Epidermal melanocyte (primary cell): ENCODE results near the gene PIWIL1.

Experiments used
- DNase-seq: peaks from one replicate; pipeline ENCODE4 v3.0.0; 2011; ENCODE audit warnings: low spot score; ENCODE audit not compliant: insufficient read length

Gene PIWIL1

DNA sequence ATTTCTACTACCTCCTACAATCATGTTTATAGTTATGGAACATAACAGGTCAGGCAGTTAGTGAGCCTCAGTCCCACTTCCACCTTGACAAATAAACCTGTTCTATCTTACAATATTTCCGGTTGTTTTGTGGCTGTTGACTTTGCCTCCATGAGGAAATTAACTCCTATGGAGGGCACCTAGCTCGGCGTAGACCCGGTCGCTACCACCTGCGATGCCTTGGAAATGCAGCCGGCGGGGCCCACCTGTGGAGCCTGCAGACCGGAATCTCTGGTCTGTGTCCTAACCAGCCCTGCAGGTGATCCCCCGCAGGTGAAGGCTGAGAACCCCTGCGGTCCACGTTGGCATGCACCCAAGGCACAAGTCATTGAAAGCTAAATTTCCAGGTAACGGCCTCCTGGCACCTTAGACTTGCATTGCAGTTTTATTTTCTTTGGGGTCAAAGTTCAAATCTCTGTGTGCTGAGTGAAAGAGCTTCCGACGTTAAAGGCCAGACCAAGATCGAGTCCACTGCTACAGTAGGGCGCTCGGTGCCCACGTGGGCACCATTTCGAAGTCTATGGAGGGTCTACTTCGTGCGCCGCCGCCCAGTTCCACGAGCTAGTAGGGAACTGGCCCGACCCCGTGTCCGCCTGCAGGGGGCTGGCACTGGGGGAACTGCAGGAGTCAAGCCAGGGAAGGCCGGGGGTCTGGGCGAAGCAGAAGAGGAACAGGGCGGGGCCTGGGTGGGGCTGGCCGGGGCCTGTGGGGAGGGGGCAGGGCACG lies 782 bp upstream of the PIWIL1 start:
- no peak for DNase-seq

GRCh38 chr12:130338794-130339601 lies 1.3 kb downstream of the PIWIL1 start:
- no peak for DNase-seq

DNA sequence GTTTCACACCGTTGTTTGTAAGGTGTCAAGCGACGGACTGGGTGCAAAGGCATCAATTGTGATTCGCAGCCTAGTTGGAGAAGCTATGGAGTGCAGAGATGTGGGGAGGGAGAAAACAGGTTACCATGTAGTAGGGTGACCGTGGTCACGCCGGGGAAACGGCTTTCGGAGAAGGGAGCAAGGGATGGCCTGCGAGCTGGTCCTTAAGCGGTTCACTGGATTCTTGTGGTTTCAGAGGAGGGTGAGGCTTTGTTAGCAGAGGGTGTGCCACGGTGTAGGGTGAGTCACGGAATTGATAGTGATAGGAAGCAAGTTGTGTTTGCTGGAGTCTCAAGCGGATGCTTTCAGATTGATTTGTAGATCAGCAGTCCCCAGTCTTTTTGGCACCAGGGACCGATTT lies 2.3 kb downstream of the PIWIL1 start:
- no peak for DNase-seq

- DNase-seq: no peak
Measured at GRCh38 chr12:130342442-130342841, 4.8 kb downstream of the PIWIL1 start.

DNA sequence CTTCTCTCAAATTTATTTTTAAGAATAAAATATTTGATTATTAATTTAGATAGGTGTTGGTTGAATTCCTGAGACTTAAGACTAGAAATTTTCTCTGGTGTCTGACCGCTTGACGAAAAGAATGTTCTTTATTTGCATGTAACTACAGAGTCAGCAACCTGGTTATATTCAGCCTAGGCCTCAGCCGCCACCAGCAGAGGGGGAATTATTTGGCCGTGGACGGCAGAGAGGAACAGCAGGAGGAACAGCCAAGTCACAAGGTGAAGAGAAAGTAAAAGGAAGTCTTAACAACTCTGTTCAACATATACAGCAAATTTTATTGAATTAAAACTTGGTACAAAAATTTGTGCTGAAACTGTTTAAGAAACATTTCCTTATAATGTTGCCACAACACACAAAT lies 5.2 kb downstream of the PIWIL1 start:
- DNase-seq: no peak

DNA sequence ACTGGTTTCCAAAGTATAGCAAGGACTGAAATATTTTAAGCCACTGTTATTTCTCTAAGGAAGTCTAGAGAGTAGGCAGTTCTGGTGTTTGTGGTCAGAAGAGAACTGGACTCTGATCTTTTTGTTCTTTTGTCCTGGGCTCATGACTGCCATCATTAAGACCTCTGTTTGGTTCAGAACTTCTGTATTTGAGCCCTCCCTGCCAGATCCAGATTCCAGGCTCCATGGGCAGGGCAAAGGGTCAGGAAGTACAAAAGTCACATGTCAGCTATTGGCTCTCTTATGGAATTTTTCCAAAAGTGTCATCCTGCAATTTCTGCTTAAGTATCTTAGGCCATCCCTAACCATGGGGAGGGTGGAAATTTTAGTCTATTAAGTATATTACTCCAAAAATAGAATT lies 6.8 kb downstream of the PIWIL1 start:
- no peak for DNase-seq

GRCh38 chr12:130345292-130345691 lies 7.6 kb downstream of the PIWIL1 start:
- DNase-seq: no peak

DNA sequence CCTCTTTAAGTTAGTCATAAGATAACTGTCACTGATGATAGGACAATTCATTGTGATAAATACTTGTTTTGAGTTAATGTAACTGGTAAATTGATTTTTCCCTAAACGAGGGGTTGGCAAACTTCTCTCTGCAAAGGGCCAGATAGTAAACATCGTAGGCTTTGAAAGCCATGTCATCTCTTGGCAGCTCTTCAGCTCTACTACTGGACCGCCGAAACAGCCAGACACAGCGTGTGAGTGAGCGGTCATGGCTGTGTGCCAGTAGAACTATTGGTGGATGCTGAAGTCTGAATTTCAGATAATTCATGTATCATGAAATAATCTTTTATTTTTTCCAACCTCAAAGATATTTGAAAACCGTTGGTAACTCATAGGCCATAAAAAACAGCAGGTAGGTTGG lies 9.9 kb downstream of the PIWIL1 start:
- no peak for DNase-seq

DNA sequence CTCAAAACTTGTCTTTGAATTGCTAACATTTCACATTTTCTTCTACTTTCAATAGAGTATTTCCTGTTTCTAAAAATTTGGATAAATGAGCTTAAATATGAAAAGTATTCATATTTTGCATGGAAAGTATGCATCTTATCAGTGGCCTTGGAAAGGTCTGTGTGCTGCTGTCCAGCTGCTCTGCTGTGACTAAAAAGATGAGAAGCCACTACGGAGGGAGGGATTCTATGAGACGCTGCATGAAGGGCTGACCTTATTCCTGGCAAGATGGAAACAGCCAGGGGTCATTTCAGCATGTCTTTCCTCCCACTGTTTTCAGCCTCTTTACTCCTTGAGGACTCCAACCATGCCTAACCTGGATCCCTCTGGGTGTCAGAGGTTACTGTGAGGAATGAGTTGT lies 13.0 kb downstream of the PIWIL1 start:
- no peak for DNase-seq

- no peak for DNase-seq
Measured at GRCh38 chr12:130351326-130351725, 13.6 kb downstream of the PIWIL1 start.

- no peak for DNase-seq
Measured at GRCh38 chr12:130353081-130353480, 15.4 kb downstream of the PIWIL1 start.

DNA sequence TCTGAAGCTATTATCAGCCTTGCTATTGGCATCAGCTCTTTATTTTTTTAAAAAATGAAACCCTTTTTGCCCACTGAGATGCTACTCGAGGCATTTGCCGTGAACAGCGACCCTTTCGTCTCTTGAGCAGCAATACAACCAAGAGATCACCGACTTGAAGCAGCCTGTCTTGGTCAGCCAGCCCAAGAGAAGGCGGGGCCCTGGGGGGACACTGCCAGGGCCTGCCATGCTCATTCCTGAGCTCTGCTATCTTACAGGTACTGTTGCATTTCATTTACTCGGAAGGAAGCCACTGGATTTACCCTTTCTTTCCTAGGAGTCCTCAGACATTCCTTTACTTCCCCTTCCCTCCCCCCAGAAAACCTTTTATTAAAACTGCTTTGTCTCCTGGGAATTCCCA lies 16.7 kb downstream of the PIWIL1 start:
- DNase-seq: no peak

DNA sequence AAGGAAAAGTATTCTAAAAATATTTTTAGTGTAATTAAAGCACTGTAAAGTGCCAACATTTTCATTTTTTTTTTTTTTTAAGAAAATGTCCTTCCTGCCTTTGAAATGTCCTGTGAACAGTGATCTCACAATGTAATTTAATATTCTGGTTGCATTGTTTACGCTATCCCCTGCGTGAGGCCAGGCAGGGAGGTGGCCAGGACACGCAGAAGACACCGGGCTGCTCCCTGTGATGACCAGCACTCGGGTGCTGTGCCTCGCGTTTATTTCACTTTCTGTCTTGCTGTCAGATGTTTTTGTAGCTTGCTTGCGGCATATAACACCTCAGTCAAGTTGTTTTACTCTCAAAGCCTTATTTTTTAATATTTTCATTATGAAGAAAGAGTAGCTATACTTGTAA lies 18.5 kb downstream of the PIWIL1 start:
- DNase-seq: no peak

DNA sequence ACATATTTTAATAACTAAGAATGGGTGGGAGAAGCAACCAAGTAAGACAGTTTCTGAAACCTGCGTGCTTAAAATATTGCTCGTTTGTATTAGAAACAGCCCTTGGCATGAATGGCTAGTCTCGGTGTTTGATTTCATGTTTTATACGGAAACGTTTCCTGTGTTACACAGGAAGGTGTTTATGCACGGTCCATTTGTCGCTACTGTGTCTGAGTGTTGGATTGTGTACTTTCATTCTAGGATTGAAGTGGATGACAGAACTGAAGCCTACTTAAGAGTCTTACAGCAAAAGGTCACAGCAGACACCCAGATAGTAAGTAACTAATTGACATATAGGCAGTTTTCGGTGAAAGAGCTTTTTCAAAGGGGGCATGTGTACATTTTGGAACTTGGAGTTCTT lies 19.6 kb downstream of the PIWIL1 start:
- no peak for DNase-seq

GRCh38 chr12:130357729-130358330 lies 20.1 kb downstream of the PIWIL1 start:
- DNase-seq: no peak

DNA sequence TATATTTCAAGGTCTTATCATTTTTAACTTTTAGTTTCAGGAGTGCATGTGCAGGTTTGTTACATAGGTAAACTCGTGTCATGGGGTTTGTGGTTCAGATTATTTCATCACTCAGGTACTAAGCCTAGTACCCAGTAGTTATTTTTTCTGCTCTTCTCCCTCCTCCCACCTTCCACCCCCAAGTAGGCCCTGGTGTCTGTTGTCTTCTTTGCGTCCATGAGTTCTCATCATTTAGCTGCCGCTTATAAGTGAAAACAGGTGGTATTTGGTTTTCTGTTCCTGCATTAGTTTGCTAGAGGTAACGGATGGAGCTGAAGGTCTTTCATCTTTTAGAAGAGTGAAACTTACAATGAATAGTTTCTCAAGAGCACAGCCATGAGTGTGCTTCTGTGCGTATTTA lies 24.4 kb downstream of the PIWIL1 start:
- no peak for DNase-seq

DNA sequence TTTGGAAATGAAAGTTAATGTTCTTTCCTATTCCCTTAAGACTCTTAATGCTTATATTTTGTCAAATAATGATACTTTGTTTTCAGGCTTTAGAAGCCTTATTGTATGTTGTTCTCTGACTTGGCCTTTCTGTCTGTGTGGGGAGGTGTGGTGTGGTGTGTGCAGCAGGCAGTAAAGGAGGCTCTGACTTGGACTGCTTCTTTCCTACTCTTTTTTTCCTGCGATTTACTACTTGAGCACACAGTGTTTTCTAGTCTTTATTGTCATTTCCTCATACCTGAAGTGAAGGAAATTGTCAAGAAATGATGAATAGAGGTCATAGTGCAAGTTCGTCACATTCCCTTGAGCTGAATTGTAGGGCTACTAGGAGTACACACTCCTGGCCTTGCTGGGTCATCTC lies 26.9 kb downstream of the PIWIL1 start:
- no peak for DNase-seq

- DNase-seq: no peak
Measured at GRCh38 chr12:130366159-130366558, 28.5 kb downstream of the PIWIL1 start.

DNA sequence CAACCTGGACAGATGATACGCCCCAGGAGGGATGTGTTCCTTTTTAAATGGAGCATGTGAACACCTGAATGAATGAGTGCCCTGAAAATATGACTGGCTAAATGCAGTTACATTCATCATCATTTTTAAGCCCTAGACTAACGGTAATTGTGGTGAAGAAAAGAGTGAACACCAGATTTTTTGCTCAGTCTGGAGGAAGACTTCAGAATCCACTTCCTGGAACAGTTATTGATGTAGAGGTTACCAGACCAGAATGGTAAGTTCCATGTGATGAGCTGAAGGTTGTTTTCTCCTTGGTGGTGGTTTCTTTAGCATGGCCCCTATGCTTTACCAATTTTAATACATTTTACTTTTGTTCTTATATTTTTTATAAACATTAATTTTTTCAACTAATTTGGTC lies 29.3 kb downstream of the PIWIL1 start:
- no peak for DNase-seq

DNA sequence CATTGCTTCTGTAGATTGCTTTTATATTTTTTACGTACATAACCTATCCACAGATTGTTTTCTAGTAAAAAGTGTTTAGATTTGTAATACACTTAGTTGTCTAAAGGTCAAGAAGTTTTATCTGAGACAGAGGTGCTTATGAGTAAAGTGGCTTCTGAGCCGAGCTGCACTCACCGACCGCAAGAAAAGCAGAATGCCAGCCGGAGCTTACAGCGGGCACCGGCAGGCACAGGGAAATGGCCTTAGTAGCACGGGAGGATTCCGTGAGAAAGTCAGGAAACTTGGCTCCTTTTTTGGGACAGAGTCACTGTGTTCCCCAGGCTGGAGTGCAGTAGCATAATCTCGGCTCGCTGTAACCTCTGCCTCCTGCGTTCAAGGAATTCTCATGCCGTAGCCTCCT lies 29.8 kb downstream of the PIWIL1 start:
- no peak for DNase-seq

GRCh38 chr12:130369816-130370215 lies 32.1 kb downstream of the PIWIL1 start:
- DNase-seq: no peak

DNA sequence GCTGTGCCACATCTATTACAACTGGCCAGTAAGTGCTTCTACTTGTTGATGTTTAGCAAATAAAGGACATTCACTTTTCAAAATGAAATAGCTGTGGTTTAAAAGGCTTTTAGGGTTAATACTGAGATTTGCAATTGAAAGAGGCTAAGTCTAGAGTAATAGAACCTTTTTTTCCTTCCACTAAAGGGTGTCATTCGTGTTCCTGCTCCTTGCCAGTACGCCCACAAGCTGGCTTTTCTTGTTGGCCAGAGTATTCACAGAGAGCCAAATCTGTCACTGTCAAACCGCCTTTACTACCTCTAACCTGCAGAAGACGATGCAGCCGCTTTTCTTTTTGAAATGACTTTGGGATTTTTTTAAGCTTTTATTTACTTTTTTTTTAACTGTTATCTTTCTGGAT lies 33.6 kb downstream of the PIWIL1 start:
- no peak for DNase-seq

DNA sequence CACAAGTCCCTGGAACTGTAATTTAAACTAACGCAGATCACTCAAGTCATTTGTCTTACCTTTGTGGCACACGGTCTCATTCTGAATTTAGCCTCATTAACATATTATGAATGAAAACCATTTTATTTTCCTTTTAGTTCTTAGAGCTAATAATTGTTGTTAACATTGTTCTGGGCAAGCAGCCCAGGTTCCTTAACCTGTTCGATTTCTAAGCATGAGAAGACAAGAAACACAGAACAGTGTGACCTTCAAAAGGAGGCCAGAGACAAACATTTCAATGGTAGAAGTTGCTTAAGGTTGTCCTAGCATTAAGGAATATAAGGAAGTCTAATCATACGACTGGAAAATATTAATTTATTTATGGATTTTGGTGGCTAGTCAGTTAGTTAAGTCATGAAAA lies 35.2 kb downstream of the PIWIL1 start:
- DNase-seq: no peak
